Stimulated activated CD8-positive, alpha-beta memory T cell treated with anti-CD3 and anti-CD28 coated beads, Interleukin-12 subunit alpha, Interleukin-12 subunit beta, amount 100 ng/mL, for 1 hour (primary cell): ENCODE results near the gene SSRP1.
A peak's percentile ranks its signal among the peaks of the same experiment; 100 is the strongest.
"Not testable (repeated sequence)": the region's sequence is repeated elsewhere in the genome, so short reads cannot be mapped to it uniquely, and the experiment has no call there.

Experiments used
- DNase-seq: peaks from one replicate; pipeline ENCODE4 v3.0.0-alpha.2; 2020; ENCODE audit warnings: low read depth

SSRP1 gene

GRCh38 chr11:57335343-57336110 is at the start of gene SSRP1:
Gene SSRP1 (minus strand): TSS chr11:57335892. CDS start chr11:57335121, 771 bp downstream.
- peak; percentile 80 for DNase-seq

DNA sequence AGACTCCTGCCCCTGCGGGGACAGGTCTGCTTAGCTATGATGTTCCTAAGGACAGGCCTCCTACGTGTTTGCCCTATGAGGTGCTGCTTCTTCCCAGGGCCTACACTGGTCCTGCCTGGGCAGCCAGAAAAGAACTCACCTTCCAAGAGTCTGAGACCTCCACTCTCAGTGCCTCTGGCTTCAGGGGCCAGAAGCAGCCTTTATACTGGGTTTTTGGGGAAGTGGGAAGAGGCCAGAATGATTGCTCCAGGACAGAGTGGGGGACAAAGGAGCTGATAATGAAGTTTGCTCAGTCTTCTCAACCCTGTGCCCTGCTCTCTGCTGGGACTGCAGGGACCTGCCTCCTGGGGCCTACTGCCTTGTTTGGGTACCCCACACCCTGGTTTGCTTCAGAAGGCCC is 45.3 kb upstream of the SSRP1 start, which contains the start of gene PRG3:
Gene PRG3, minus strand, starts transcription at position 176 of the 400 bp plus-strand sequence. CDS start 442 bp downstream, outside the sequence.
- no peak for DNase-seq

- no peak for DNase-seq
Observed at GRCh38 chr11:57379732-57380131, 44.0 kb upstream of the SSRP1 start.

GRCh38 chr11:57378186-57378585 is 42.5 kb upstream of the SSRP1 start:
- DNase-seq, result no peak

- DNase-seq, result no peak
Observed at GRCh38 chr11:57377107-57377506, 41.4 kb upstream of the SSRP1 start.

- DNase-seq, result no peak
Observed at GRCh38 chr11:57376095-57377090, 40.7 kb upstream of the SSRP1 start.

GRCh38 chr11:57375490-57375889 is 39.8 kb upstream of the SSRP1 start:
- no peak for DNase-seq

- no peak for DNase-seq
Observed at GRCh38 chr11:57374966-57375365, 39.3 kb upstream of the SSRP1 start.

- DNase-seq, result no peak
Observed at GRCh38 chr11:57373146-57373545, 37.5 kb upstream of the SSRP1 start.

GRCh38 chr11:57370941-57371340 is 35.2 kb upstream of the SSRP1 start:
- DNase-seq, result no peak

DNA sequence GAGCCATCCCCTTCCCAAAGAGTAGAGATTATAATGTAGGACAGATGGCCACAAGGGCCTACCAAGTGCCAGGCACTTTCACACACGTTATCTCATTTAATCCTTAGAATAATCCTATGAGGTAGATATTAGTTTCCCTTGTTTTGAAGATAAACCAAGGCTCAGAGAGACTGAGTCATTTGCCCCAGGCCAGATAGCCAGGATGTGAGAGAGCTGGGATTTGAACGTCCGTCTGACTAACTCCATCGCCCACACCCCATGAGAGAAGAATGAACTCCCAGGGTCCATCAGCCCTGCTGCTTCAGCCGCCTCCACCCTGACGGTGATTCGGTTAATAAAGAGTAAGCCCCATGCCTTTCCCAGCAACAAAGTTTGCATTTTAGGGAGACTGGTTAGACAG is 34.6 kb upstream of the SSRP1 start:
- DNase-seq, result no peak

- no peak for DNase-seq
Observed at GRCh38 chr11:57368845-57369232, 33.1 kb upstream of the SSRP1 start.

- no peak for DNase-seq
Observed at GRCh38 chr11:57368106-57368844, 32.6 kb upstream of the SSRP1 start.

GRCh38 chr11:57364851-57365660 is 29.4 kb upstream of the SSRP1 start:
- no peak for DNase-seq

- DNase-seq, result no peak
Observed at GRCh38 chr11:57363131-57364080, 27.7 kb upstream of the SSRP1 start.

GRCh38 chr11:57361926-57362325 is 26.2 kb upstream of the SSRP1 start:
- no peak for DNase-seq

- not testable (repeated sequence) for DNase-seq
Observed at GRCh38 chr11:57361420-57361819, 25.7 kb upstream of the SSRP1 start.

GRCh38 chr11:57360991-57361390 is 25.3 kb upstream of the SSRP1 start:
- no peak for DNase-seq

DNA sequence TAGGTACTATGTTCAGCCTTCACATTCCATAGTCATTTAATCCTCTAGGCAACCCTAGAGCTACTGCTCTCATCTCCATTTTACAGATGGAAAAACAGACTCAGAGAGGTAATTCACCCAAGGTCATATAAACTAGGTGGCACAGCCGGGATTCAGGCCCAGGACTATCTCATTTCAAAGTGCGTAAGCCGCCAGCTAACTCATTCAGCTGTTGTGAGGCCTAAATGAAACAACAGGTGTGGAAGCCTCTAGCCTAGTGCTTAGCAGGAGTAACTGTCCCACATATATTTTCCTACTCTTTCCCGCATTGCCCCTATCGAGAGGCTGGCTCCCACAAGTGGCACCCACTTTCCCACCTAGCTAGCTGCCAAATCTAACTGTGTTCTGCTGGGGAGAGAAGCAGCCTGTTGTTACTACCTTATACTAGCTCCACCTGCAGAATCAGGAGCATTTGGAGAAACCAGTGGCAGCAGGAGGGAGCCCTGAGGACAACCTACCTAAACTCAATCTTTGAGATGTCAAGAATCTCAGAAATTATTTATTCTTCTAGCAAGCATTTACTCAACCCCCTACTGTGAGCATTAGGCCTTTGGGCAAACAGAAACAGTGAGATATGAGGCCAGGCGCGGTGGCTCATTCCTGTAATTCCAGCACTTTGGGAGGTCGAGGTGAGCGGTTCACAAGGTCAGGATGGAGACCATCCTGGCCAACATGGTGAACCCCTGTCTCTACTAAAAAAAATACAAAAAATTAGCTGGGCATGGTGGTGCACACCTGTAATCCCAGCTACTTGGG is 24.4 kb upstream of the SSRP1 start:
- DNase-seq, result no peak
